HL-60/S4 (cell line): ENCODE measurements around the gene ROPN1B.
"Not testable (repeated sequence)": the region's sequence is repeated elsewhere in the genome, so short reads cannot be mapped to it uniquely, and the experiment has no call there.

Experiments
- in situ Hi-C: fragments of 300-500 bp; cut with MboI; formaldehyde crosslinking; loops from 2 replicates; pipeline ENCODE4 v1.14.3; 2022; ENCODE audit warnings: low sequenced_read_pairs

ROPN1B gene

GRCh38 chr3:125968701-125969592, at the start of gene ROPN1B:
TSS of gene ROPN1B (plus strand) at chr3:125969178. CDS start at chr3:125972055, 2,877 bp downstream.
- in situ Hi-C loops, result not testable (repeated sequence)

GRCh38 chr3:125920191-125920590, 48.8 kb upstream of the ROPN1B start:
- in situ Hi-C loops, result not testable (repeated sequence)

- in situ Hi-C loops, result not testable (repeated sequence)
Measured at GRCh38 chr3:125920751-125921279, 48.2 kb upstream of the ROPN1B start.

- in situ Hi-C loops, result not testable (repeated sequence)
Measured at GRCh38 chr3:125921712-125922111, 47.3 kb upstream of the ROPN1B start.

- in situ Hi-C loops, result not testable (repeated sequence)
Measured at GRCh38 chr3:125923324-125924115, 45.5 kb upstream of the ROPN1B start.

GRCh38 chr3:125924276-125924675, 44.7 kb upstream of the ROPN1B start:
- in situ Hi-C loops, result not testable (repeated sequence)

GRCh38 chr3:125925727-125926126, 43.3 kb upstream of the ROPN1B start:
- in situ Hi-C loops, result not testable (repeated sequence)

- in situ Hi-C loops, result not testable (repeated sequence)
Measured at GRCh38 chr3:125928771-125929545, 40.0 kb upstream of the ROPN1B start.

- in situ Hi-C loops, result not testable (repeated sequence)
Measured at GRCh38 chr3:125929765-125930164, 39.2 kb upstream of the ROPN1B start.

- in situ Hi-C loops, result not testable (repeated sequence)
Measured at GRCh38 chr3:125931355-125931880, 37.6 kb upstream of the ROPN1B start.

GRCh38 chr3:125933397-125934173, 35.4 kb upstream of the ROPN1B start:
- in situ Hi-C loops, result not testable (repeated sequence)

- in situ Hi-C loops, result not testable (repeated sequence)
Measured at GRCh38 chr3:125935252-125935874, 33.6 kb upstream of the ROPN1B start.

- in situ Hi-C loops, result not testable (repeated sequence)
Measured at GRCh38 chr3:125936210-125936815, 32.7 kb upstream of the ROPN1B start.

GRCh38 chr3:125936891-125937290, 32.1 kb upstream of the ROPN1B start:
- in situ Hi-C loops, result not testable (repeated sequence)

- in situ Hi-C loops, result not testable (repeated sequence)
Measured at GRCh38 chr3:125947806-125948205, 21.2 kb upstream of the ROPN1B start.

- in situ Hi-C loops, result not testable (repeated sequence)
Measured at GRCh38 chr3:125948901-125949300, 20.1 kb upstream of the ROPN1B start.

GRCh38 chr3:125951176-125951575, 17.8 kb upstream of the ROPN1B start:
- in situ Hi-C loops, result not testable (repeated sequence)

GRCh38 chr3:125957020-125957419, 12.0 kb upstream of the ROPN1B start:
- in situ Hi-C loops, result not testable (repeated sequence)
